H1 (cell line): ENCODE measurements around the gene SH2D5. TPM values are rescaled to one million over a fixed set of nuclear protein-coding genes. Genes with fewer than 3 reads are reported as not detected.

Source experiments
- CTCF ChIA-PET: fragments of 300-600 bp; sonication (Branson Sonifier 250); formaldehyde crosslinking; loops from one replicate; lab custom pipeline; 2021; ENCODE audit not compliant: partially characterized antibody; lab: Charles Lee
- POLR2A ChIA-PET: fragments of 300-600 bp; sonication (Branson Sonifier 250); formaldehyde crosslinking; loops from one replicate; lab custom pipeline; 2021; ENCODE audit warnings: inconsistent platforms; ENCODE audit not compliant: partially characterized antibody; lab: Charles Lee
- DNase-seq, 2 experiments: peaks; one replicate each; pipeline versions ENCODE4 v3.0.0 to v3.0.0-alpha.2; 2010 to 2022; ENCODE audit warnings: low spot score in 2 of 2, low read depth in 1 of 2, mixed read lengths in 1 of 2
- FAIRE-seq: peaks from 2 replicates; lab custom pipeline; 2011; peaks lifted over from hg19 to GRCh38; lab: Jason Lieb, UNC
- H2AFZ ChIP-seq: 2 replicates; pipeline ENCODE4 v1.8.1; 2012; ENCODE audit warnings: low read length, inconsistent platforms
- H2AK5ac ChIP-seq: 2 replicates; pipeline ENCODE4 v1.6.1; 2013; ENCODE audit warnings: low read depth, low read length
- H2BK120ac ChIP-seq: replicated peaks from 2 replicates; pipeline ENCODE3; 2013; ENCODE audit warnings: low read depth, low read length, inconsistent platforms
- H2BK12ac ChIP-seq: 2 replicates; pipeline ENCODE4 v1.6.1; 2013; ENCODE audit warnings: low read depth, low read length
- H2BK15ac ChIP-seq: 2 replicates; pipeline ENCODE4 v1.6.1; 2013; ENCODE audit warnings: low read length
- H2BK20ac ChIP-seq: 2 replicates; pipeline ENCODE4 v1.6.1; 2013; ENCODE audit warnings: low read length
- H2BK5ac ChIP-seq: 2 replicates; pipeline ENCODE4 v1.6.1; 2013; ENCODE audit warnings: low read depth, low read length
- H3K14ac ChIP-seq: 2 replicates; pipeline ENCODE4 v1.6.1; 2013; ENCODE audit warnings: inconsistent platforms; ENCODE audit not compliant: insufficient read length
- H3K18ac ChIP-seq: 2 replicates; pipeline ENCODE4 v1.6.1; 2013; ENCODE audit warnings: low read length; ENCODE audit errors: extremely low read depth
- H3K23ac ChIP-seq: 2 replicates; pipeline ENCODE4 v1.6.1; 2013; ENCODE audit warnings: inconsistent platforms; ENCODE audit not compliant: insufficient read length
- H3K23me2 ChIP-seq: 2 replicates; pipeline ENCODE4 v1.6.1; 2013; ENCODE audit warnings: low read depth, low read length
- H3K27ac ChIP-seq: 2 replicates; pipeline ENCODE4 v1.6.1; 2011; ENCODE audit warnings: low read depth, low read length, inconsistent platforms
- H3K27me3 ChIP-seq, 4 experiments: replicated peaks in 1 of 4; 1 replicate in 1 of 4; 2 replicates in 3 of 4; pipeline versions ENCODE4 v1.6.1 to v1.8.1; 2011 to 2013; ENCODE audit warnings: low read length in 3 of 4, mild to moderate bottlenecking in 3 of 4, inconsistent platforms in 2 of 4, mixed read lengths in 2 of 4, moderate library complexity in 1 of 4; ENCODE audit not compliant: control insufficient read depth in 3 of 4, insufficient read depth in 3 of 4; ENCODE audit errors: extremely low read depth in 1 of 4
- H3K36me3 ChIP-seq, 4 experiments: 2 replicates each; pipeline versions ENCODE4 v1.6.1 to v1.8.1; 2011 to 2013; ENCODE audit warnings: mild to moderate bottlenecking in 4 of 4, low read length in 3 of 4, moderate library complexity in 2 of 4, control low read depth in 1 of 4, inconsistent platforms in 1 of 4; ENCODE audit not compliant: insufficient read depth in 4 of 4, control insufficient read depth in 2 of 4
- H3K4ac ChIP-seq: replicated peaks from 2 replicates; pipeline ENCODE3; 2013; ENCODE audit warnings: low read length, low read depth, mixed read lengths, inconsistent platforms; ENCODE audit not compliant: insufficient read length
- H3K4me1 ChIP-seq, 4 experiments: replicated peaks in 1 of 4; 1 replicate in 1 of 4; 2 replicates in 3 of 4; pipeline versions ENCODE4 v1.6.1 to v1.8.1; 2011 to 2013; ENCODE audit warnings: low read length in 3 of 4, inconsistent platforms in 2 of 4, mixed read lengths in 1 of 4; ENCODE audit not compliant: insufficient read depth in 4 of 4, control insufficient read depth in 3 of 4
- H3K4me2 ChIP-seq, 2 experiments: 2 replicates each; pipeline versions ENCODE4 v1.6.1 to v1.8.1; 2011 to 2013; ENCODE audit warnings: low read depth in 2 of 2, low read length in 2 of 2, control low read depth in 1 of 2, inconsistent platforms in 1 of 2, mild to moderate bottlenecking in 1 of 2; ENCODE audit not compliant: insufficient read depth in 1 of 2
- H3K4me3 ChIP-seq, 4 experiments: fragments of 200-600, 300-600 bp in 1 of 4; sonication (generic), shearing (Covaris generic), sonication (Bioruptor Twin) in 1 of 4; 2 replicates each; pipeline versions ENCODE4 v1.5.1 to v1.8.1; 2011 to 2016; ENCODE audit warnings: low read length in 4 of 4, low read depth in 3 of 4, control low read depth in 2 of 4, inconsistent platforms in 2 of 4, mild to moderate bottlenecking in 2 of 4, mixed read lengths in 1 of 4, moderate library complexity in 1 of 4; ENCODE audit not compliant: insufficient read depth in 2 of 4; ENCODE audit errors: extremely low read depth in 1 of 4
- H3K56ac ChIP-seq: replicated peaks from 2 replicates; pipeline ENCODE3; 2013; ENCODE audit warnings: low read depth, mild to moderate bottlenecking, mixed read lengths, low read length, inconsistent platforms; ENCODE audit not compliant: insufficient read length
- H3K79me1 ChIP-seq: 2 replicates; pipeline ENCODE4 v1.6.1; 2013; ENCODE audit warnings: low read depth, low read length, control low read depth
- H3K79me2 ChIP-seq, 2 experiments: 2 replicates each; pipeline versions ENCODE4 v1.6.1 to v1.8.1; 2012 to 2013; ENCODE audit warnings: low read length in 2 of 2, mild to moderate bottlenecking in 2 of 2, inconsistent platforms in 1 of 2; ENCODE audit not compliant: insufficient read depth in 2 of 2, control insufficient read depth in 1 of 2
- H3K9ac ChIP-seq, 4 experiments: replicated peaks in 1 of 4; 1 replicate in 1 of 4; 2 replicates in 3 of 4; pipeline versions ENCODE4 v1.6.1 to v1.8.1; 2011 to 2013; ENCODE audit warnings: low read depth in 3 of 4, low read length in 3 of 4, control low read depth in 2 of 4, mild to moderate bottlenecking in 2 of 4, moderate library complexity in 2 of 4, inconsistent platforms in 1 of 4; ENCODE audit errors: extremely low read depth in 1 of 4
- H3K9me3 ChIP-seq, 2 experiments: 2 replicates each; pipeline versions ENCODE4 v1.6.1 to v1.8.1; 2012 to 2013; ENCODE audit warnings: mild to moderate bottlenecking in 2 of 2, moderate library complexity in 2 of 2, control low read depth in 1 of 2, inconsistent platforms in 1 of 2, low read depth in 1 of 2, low read length in 1 of 2, mixed read lengths in 1 of 2; ENCODE audit not compliant: insufficient read depth in 2 of 2
- H4K20me1 ChIP-seq, 2 experiments: replicated peaks in 1 of 2; 2 replicates each; pipeline versions ENCODE3 to v1.8.1; 2011 to 2013; ENCODE audit warnings: inconsistent platforms in 2 of 2, low read length in 2 of 2, mild to moderate bottlenecking in 1 of 2; ENCODE audit not compliant: insufficient read depth in 2 of 2, control insufficient read depth in 1 of 2
- H4K5ac ChIP-seq: 2 replicates; pipeline ENCODE4 v1.6.1; 2013; ENCODE audit warnings: low read length, low read depth, mixed read lengths, inconsistent platforms; ENCODE audit not compliant: insufficient read length
- H4K8ac ChIP-seq: 2 replicates; pipeline ENCODE4 v1.8.0; 2013; ENCODE audit warnings: mild to moderate bottlenecking, moderate library complexity, low read length, inconsistent platforms; ENCODE audit not compliant: insufficient read depth; ENCODE audit errors: extremely low read depth
- H4K91ac ChIP-seq: replicated peaks from 2 replicates; pipeline ENCODE3; 2013; ENCODE audit warnings: low read length, mixed read lengths, inconsistent platforms; ENCODE audit not compliant: insufficient read length
- ASH2L ChIP-seq: fragments of 200-600, 300-600 bp; sonication (generic); IDR thresholded peaks from one replicate; pipeline ENCODE4 v1.7.1; 2017; ENCODE audit warnings: low read length
- EGR1 ChIP-seq: IDR thresholded peaks from 2 replicates; pipeline ENCODE4 v1.6.1; 2011; ENCODE audit warnings: low read depth, low read length, borderline replicate concordance
- GTF2F1 ChIP-seq: IDR thresholded peaks from 2 replicates; pipeline ENCODE4 v1.6.1; 2012; ENCODE audit warnings: low read depth, low read length, improper control_type of control experiment, borderline replicate concordance
- POLR2A ChIP-seq, 2 experiments: IDR thresholded peaks; 1 replicate in 1 of 2; 2 replicates in 1 of 2; pipeline ENCODE4 v1.6.1; 2011; ENCODE audit warnings: low read depth in 2 of 2, low read length in 2 of 2, mild to moderate bottlenecking in 2 of 2; ENCODE audit errors: control extremely low read depth in 1 of 2
- RXRA ChIP-seq: IDR thresholded peaks from 2 replicates; pipeline ENCODE4 v1.6.1; 2011; ENCODE audit warnings: low read depth, mild to moderate bottlenecking, low read length, moderate library complexity; ENCODE audit not compliant: insufficient read depth
- TEAD4 ChIP-seq: IDR thresholded peaks from 2 replicates; pipeline ENCODE4 v1.6.1; 2012; ENCODE audit warnings: low read depth, low read length, inconsistent platforms, mixed read lengths
- ZNF274 ChIP-seq: IDR thresholded peaks from 2 replicates; pipeline ENCODE4 v1.7.0; 2012; ENCODE audit warnings: low read length, borderline replicate concordance; ENCODE audit errors: extremely low read depth
- WGBS, 2 experiments: shearing (Covaris generic) in 1 of 2; methylation state at CpG; one replicate each; pipeline versions ENCODE4 v1.1.6 to v1.1.7; 2013 to 2015; ENCODE audit warnings: low lambda C conversion rate in 2 of 2, mixed read lengths in 2 of 2, inconsistent platforms in 1 of 2, low coverage in 1 of 2, missing lambda C conversion rate in 1 of 2; ENCODE audit not compliant: insufficient replicate concordance in 2 of 2, insufficient coverage in 1 of 2, insufficient read length in 1 of 2; ENCODE audit errors: extremely low coverage in 1 of 2, missing lambda C conversion rate in 1 of 2; 5-methylcytosine and 5-hydroxymethylcytosine counted together
- polyA plus RNA-seq, 7 experiments: library from polyadenylated mRNA; depleted of rRNA in 3 of 7; stranded (reverse) in 5 of 7; unstranded in 2 of 7; fragments of >200 nt in 5 of 7; fragments of 200-250 nt in 2 of 7; gene quantifications; 1 replicate in 5 of 7; 2 replicates in 1 of 7; 4 replicates in 1 of 7; pipeline versions ENCODE4 v1.2.1 to v1.2.3, GENCODE V29; 2011 to 2013; ENCODE audit warnings: missing spikeins in 2 of 7, mixed read lengths in 2 of 7
- total RNA-seq: library from RNA; stranded (reverse); fragmentation: NEBNext Ultra II Directional; extraction: Animal tissue kit (Norgen Biotek cat#: 25700); gene quantifications from 2 replicates; pipeline ENCODE4 v1.2.1, GENCODE V29; 2021
- TF ChIP-seq, protein P1 (sequence below): IDR thresholded peaks from 2 replicates; pipeline ENCODE4 v1.6.1; 2011; ENCODE audit warnings: low read length, improper control_type of control experiment

SH2D5 gene
- total and polyA plus RNA-seq, 2 of the 8 experiments (the other 6 are each of a cell fraction or from before 2014, with no cell fraction given), result 13.2 to 18.4 TPM

DNA sequence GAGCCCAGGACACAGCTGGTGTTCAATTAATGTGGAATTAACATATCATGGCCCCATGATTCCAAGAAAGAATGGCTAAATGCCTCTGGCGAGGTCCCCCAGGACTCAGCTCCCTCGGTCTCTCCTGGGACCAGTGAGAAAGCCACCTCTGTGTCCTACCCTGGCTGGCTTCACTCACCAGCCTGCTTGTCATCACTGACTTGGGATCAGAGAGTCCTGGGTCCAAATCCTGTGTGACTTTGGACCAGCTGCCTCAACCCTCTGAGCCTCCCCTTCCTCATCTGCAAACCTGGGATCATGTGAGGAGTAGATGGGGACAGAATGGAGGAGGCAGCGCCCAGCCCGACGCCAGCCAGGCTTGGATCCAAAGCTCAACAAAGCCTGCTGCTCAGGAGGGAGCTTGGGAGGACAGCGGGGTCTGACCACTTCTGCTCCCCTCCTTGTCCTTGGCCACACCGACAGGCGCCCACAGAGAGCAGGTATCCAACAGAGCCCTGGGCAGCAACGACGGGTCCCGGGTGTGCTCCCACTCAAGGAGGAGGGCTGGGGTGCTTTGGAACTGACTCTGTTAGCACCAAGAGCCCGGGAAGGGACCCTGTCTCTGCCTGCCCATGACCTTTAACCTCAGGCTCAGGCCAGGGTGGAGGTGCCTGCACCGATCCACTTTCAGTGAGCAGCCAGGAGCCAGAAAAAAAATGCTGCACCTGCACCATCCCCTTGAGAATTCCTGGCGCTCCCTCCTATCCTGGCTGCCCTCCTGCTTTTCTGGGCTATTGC lies 3.2 kb downstream of the SH2D5 start:
- no peak overlapping the region for H3K56ac ChIP-seq
- peak overlapping the region; percentile 11; the same call in 1 of the 2 replicates for H3K18ac ChIP-seq
- CTCF ChIA-PET, result interaction anchor here (3.2 to 8.9 kb wide), 4 partner anchors 12 to 32 kb away, joined by 16 to 82 read pairs (median 28); partner anchors contain the start of gene KIF17
- H3K36me3 ChIP-seq, result no peaks in the 10 kb centered on the region
- TF ChIP-seq GTF2F1 (no peak), TEAD4 (no peak), ZNF274 (no peak), POLR2A (IDR thresholded peaks at IDR 0.05; ENCODE audit: control extremely low read depth in 1 of 2, low read depth in 2 of 2, low read length in 2 of 2) (no peak), RXRA (no peak), EGR1 (no peak), ASH2L (no peak)
- TF ChIP-seq, protein P1, sequence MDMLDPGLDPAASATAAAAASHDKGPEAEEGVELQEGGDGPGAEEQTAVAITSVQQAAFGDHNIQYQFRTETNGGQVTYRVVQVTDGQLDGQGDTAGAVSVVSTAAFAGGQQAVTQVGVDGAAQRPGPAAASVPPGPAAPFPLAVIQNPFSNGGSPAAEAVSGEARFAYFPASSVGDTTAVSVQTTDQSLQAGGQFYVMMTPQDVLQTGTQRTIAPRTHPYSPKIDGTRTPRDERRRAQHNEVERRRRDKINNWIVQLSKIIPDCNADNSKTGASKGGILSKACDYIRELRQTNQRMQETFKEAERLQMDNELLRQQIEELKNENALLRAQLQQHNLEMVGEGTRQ, result no peak
- H2BK15ac ChIP-seq, result peak overlapping the region; percentile 6
- no peak for FAIRE-seq
- H4K8ac ChIP-seq, result no peak overlapping the region
- H2AFZ ChIP-seq, result no peak overlapping the region
- POLR2A ChIA-PET, result interaction anchor here (1.6 to 7.8 kb wide), 4 partner anchors 13 to 57 kb away, joined by 10 to 68 read pairs (median 14); partner anchors contain the start of genes HP1BP3 and KIF17
- H2BK12ac ChIP-seq, result peak overlapping the region; percentile 18; the same call in 1 of the 2 replicates
- no peaks in the 10 kb centered on the region for H3K79me1 ChIP-seq
- no peak overlapping the region for H2BK5ac ChIP-seq
- H3K14ac ChIP-seq, result no peak overlapping the region
- H2BK120ac ChIP-seq, result no peak overlapping the region
- H4K20me1 ChIP-seq, result peaks cover 1 to 3% of the 10 kb centered on the region in 2 experiments
- H3K79me2 ChIP-seq, result no peaks in the 10 kb centered on the region; a peak in 1 of 4 replicates
- H4K5ac ChIP-seq, result no peak overlapping the region
- peaks cover 11% of the 10 kb centered on the region; the same call in 1 of the 2 replicates for H3K23me2 ChIP-seq
- H2AK5ac ChIP-seq, result no peak overlapping the region
- peak overlapping the region; percentile 20 for H4K91ac ChIP-seq
- peak overlapping the region in 1 of 4 experiments; percentile 33; a peak in 1 of 8 replicates for H3K4me3 ChIP-seq
- no peak overlapping the region for H3K4ac ChIP-seq
- no peak overlapping the region for H2BK20ac ChIP-seq
- 73% methylated on average over 14 of the region's 14 CpGs; no CpG with 5 or more reads in 1 of the 2 experiments for WGBS, 2 experiments
- no peak overlapping the region for H3K27ac ChIP-seq
- peaks cover 2 to 30% (median 27%) of the 10 kb centered on the region in 4 experiments for H3K27me3 ChIP-seq
- peaks cover 5 to 46% (median 35%) of the 10 kb centered on the region in 4 experiments for H3K4me1 ChIP-seq
- H3K9me3 ChIP-seq, result no peaks in the 10 kb centered on the region
- H3K9ac ChIP-seq, result no peak overlapping the region
- peak overlapping the region; percentile 60 to 61; a peak in 3 of 4 replicates for H3K4me2 ChIP-seq
- H3K23ac ChIP-seq, result no peak overlapping the region
- peak in 1 of 2 experiments; percentile 48 for DNase-seq
